ENCODE data around the gene TAF11. TPM values are rescaled to one million over a fixed set of nuclear protein-coding genes. Genes with fewer than 3 reads are reported as not detected.
"Not testable (repeated sequence)": the region's sequence is repeated elsewhere in the genome, so short reads cannot be mapped to it uniquely, and the experiment has no call there.

Gene TAF11
- polyA plus RNA-seq, 4 donors: 44.1 to 51.5 (median 48.6) TPM

GRCh38 chr6:34871853-34872252 lies 16.0 kb downstream of the TAF11 start:
- no peak for DNase-seq (ENCODE audit: low read depth in 4 of 4, low spot score in 3 of 4)

- no peak for DNase-seq (ENCODE audit: low read depth in 4 of 4, low spot score in 3 of 4)
These were observed 20.4 kb downstream of the TAF11 start for GRCh38 chr6:34867484-34867883.

GRCh38 chr6:34866509-34866908 lies 21.3 kb downstream of the TAF11 start:
- no peak for DNase-seq (ENCODE audit: low read depth in 4 of 4, low spot score in 3 of 4)

- DNase-seq (ENCODE audit: low read depth in 4 of 4, low spot score in 3 of 4): no peak
These were observed 22.7 kb downstream of the TAF11 start for GRCh38 chr6:34865107-34865506.

- DNase-seq (ENCODE audit: low read depth in 4 of 4, low spot score in 3 of 4): no peak
These were observed 23.8 kb downstream of the TAF11 start for GRCh38 chr6:34864007-34864406.

- DNase-seq (ENCODE audit: low read depth in 4 of 4, low spot score in 3 of 4): no peak
These were observed 27.1 kb downstream of the TAF11 start for GRCh38 chr6:34860776-34861175.

- DNase-seq (ENCODE audit: low read depth in 4 of 4, low spot score in 3 of 4): no peak
These were observed 27.9 kb downstream of the TAF11 start for GRCh38 chr6:34859951-34860350.

- no peak for DNase-seq (ENCODE audit: low read depth in 4 of 4, low spot score in 3 of 4)
These were observed 29.2 kb downstream of the TAF11 start for GRCh38 chr6:34858681-34859080.

- no peak for DNase-seq (ENCODE audit: low read depth in 4 of 4, low spot score in 3 of 4)
These were observed 32.4 kb downstream of the TAF11 start for GRCh38 chr6:34855463-34855862.

GRCh38 chr6:34852406-34853085 lies 35.3 kb downstream of the TAF11 start:
- no peak for DNase-seq (ENCODE audit: low read depth in 4 of 4, low spot score in 3 of 4)

- DNase-seq (ENCODE audit: low read depth in 4 of 4, low spot score in 3 of 4): no peak
These were observed 36.5 kb downstream of the TAF11 start for GRCh38 chr6:34851361-34851760.

GRCh38 chr6:34849066-34849465 lies 38.8 kb downstream of the TAF11 start:
- not testable (repeated sequence) for DNase-seq (ENCODE audit: low read depth in 4 of 4, low spot score in 3 of 4)

GRCh38 chr6:34839666-34840352 lies 48.0 kb downstream of the TAF11 start:
- no peak for DNase-seq (ENCODE audit: low read depth in 4 of 4, low spot score in 3 of 4)

GRCh38 chr6:34837528-34837927 lies 50.3 kb downstream of the TAF11 start:
- DNase-seq (ENCODE audit: low read depth in 4 of 4, low spot score in 3 of 4): no peak

GRCh38 chr6:34836451-34836850 lies 51.4 kb downstream of the TAF11 start:
- no peak for DNase-seq (ENCODE audit: low read depth in 4 of 4, low spot score in 3 of 4)

GRCh38 chr6:34836008-34836407 lies 51.8 kb downstream of the TAF11 start:
- DNase-seq (ENCODE audit: low read depth in 4 of 4, low spot score in 3 of 4): no peak

- no peak for DNase-seq (ENCODE audit: low read depth in 4 of 4, low spot score in 3 of 4)
These were observed 52.9 kb downstream of the TAF11 start for GRCh38 chr6:34834789-34835518.

- DNase-seq (ENCODE audit: low read depth in 4 of 4, low spot score in 3 of 4): no peak
These were observed 54.9 kb downstream of the TAF11 start for GRCh38 chr6:34832942-34833341.

- DNase-seq (ENCODE audit: low read depth in 4 of 4, low spot score in 3 of 4): no peak
These were observed 58.7 kb downstream of the TAF11 start for GRCh38 chr6:34829137-34829536.

Data from right renal pelvis (tissue), 4 donors.